D721Med (cell line): ENCODE data around the gene PRPF4.
A peak's percentile ranks its signal among the peaks of the same experiment; 100 is the strongest.

Experiments used
- DNase-seq: peaks from one replicate; pipeline ENCODE4 v3.0.0; 2011; ENCODE audit warnings: low spot score; ENCODE audit not compliant: insufficient read length
- FAIRE-seq: peaks from 2 replicates; lab custom pipeline; 2011; peaks lifted over from hg19 to GRCh38; lab: Jason Lieb, UNC
- TF ChIP-seq, protein P1 (sequence below): IDR thresholded peaks from 2 replicates; pipeline ENCODE4 v1.5.1; 2012; ENCODE audit warnings: mild to moderate bottlenecking, control low read depth; ENCODE audit not compliant: insufficient read depth; ENCODE audit errors: missing control alignments

The PRPF4 gene

DNA sequence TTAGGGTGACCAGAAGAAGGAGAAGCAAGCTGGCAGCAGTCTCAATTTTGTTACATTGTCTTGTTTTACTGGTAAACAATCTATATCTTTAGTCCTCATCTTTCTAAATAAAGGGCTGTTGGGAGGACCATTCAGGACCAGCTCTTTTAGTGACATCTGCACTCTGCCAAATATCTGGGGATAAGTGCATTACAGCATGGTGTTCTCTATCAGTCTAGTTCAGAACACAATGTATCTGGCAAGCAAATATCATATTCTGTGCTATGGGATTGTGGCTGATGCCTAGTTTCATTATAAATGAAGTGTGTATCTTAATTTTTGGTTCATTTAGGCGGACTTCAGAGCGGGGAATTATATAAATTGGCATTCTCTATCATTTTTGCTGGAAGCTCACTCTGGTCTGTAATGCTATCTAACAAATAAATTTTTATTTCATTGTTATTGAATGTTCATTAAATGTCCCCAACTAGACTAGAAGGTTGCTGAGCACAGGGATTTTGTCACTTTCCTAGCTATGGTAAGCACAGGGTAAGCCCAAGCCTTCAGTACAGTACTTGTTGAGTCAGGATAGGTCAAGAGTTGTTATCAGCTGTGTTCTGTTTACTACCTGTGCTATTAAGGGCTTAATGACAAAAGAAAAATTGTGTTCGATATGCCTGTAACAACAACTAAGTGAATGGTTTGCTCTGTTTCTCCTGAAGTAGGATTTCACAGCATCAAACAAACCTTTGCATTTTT is 52.8 kb downstream of the PRPF4 start:
- TF ChIP-seq, protein P1, sequence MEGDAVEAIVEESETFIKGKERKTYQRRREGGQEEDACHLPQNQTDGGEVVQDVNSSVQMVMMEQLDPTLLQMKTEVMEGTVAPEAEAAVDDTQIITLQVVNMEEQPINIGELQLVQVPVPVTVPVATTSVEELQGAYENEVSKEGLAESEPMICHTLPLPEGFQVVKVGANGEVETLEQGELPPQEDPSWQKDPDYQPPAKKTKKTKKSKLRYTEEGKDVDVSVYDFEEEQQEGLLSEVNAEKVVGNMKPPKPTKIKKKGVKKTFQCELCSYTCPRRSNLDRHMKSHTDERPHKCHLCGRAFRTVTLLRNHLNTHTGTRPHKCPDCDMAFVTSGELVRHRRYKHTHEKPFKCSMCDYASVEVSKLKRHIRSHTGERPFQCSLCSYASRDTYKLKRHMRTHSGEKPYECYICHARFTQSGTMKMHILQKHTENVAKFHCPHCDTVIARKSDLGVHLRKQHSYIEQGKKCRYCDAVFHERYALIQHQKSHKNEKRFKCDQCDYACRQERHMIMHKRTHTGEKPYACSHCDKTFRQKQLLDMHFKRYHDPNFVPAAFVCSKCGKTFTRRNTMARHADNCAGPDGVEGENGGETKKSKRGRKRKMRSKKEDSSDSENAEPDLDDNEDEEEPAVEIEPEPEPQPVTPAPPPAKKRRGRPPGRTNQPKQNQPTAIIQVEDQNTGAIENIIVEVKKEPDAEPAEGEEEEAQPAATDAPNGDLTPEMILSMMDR, result no peak
- DNase-seq (no peak), FAIRE-seq (no peak)

DNA sequence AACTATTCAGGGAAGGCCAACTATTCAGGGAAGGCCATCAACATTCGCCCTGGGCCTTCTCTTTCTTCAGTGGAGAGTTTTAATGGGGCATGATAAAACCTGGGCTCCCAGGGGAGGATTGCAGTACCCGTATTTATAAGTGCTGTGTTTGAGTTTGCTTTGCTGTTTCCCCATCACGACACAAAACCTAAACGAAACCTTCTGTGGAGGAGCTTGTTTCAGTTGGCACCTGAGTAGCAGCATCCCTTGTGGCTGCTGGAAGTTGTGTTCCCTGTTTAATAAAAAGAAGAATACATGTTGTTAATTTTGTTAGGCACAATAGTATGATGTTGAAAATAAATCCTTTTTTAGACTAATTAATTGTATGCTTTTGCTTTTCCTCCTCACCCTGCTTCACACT is 56.3 kb downstream of the PRPF4 start:
- no peak for FAIRE-seq
- TF ChIP-seq, protein P1, result no peak
- DNase-seq, result no peak

DNA sequence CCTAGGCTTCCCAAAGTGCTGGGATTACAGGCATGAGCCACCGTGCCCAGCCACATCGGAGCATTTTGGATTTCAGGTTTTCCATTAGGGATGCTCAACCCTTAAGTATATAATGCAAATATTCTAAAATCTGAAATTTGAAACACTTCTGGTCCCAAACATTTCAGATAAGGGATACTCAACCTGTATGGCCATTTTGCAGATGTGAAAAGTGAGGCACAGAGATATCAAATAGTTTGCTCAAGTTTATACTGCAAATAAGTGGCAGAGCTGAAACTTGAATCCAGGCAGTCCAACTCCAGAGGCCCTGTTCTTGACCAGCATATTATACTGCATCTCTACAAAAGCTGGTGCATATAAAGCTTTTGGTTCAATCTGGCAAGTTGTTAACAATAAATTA is 62.3 kb downstream of the PRPF4 start:
- TF ChIP-seq, protein P1, result no peak
- FAIRE-seq (no peak), DNase-seq (no peak)

DNA sequence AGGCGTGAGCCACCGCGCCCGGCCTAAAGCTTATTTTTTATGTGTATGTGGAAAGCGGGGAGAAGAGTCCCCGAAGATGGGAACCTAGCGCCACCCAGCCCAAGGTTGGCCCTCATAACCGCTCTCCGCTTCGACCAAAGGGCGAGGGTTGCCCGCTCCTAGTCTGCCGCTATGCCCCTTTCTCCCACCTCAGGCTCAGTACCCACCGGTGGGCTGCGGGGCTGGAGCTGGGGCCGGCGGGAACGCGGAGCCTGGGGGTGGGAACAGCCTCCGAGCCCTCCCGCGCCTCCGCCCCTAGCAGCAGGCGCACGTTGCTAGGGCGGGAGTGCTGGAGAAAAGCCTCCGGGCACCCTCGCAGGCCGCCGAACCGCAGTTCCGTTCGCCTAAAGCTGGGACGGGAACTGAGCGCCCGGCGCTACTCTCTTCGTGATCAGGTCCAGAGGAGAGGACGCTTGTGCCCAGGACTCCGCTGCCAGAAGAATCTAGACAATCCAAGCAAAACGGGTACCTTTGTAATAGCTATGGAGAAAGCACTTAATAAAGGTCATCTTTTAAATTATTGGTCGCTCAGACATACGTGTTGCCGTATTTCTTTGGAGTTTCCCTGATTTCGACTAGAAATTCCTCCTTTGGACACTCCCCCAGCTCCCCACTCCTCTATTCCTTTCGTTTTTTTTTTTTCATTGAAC is 64.7 kb downstream of the PRPF4 start, which contains the start of gene WDR31:
Gene WDR31, minus strand, starts transcription at position 265 of the 689 bp plus-strand sequence. CDS start 8,253 bp downstream, outside the sequence.
- DNase-seq (peak; percentile 89), FAIRE-seq (no peak)
- TF ChIP-seq, protein P1, result no peak

DNA sequence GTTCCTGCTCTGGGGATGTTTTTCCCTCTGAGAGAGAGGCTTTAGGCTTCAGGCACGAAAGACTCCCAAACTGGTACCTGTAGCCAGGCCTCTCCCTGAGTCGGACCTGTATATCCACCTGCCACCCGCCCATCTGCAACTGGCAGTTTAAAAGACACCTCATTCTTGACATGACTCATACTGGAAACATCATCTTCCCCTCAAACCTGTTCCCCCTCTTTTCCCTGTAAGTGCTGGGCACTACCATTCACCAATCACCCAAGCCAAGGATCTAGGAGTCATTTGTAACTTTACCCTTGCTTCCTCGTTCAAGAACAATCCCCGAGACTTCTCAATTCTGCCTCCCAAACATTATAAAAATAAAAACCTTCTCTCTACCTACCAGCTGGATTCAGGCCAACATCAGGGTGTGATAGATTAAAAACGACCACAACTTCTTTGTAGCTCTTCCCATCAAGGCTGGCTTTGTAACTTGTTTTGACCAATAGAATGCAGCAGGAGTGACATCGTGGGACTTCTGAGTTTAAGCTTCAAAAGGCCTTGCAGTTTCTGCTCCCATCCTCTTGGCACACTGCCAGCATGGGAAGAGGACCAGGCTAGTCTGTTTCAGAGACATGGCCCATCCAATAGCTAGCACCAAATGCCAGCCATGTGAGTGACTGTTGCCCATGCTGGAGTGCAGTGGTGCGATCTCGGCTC is 66.4 kb downstream of the PRPF4 start:
- DNase-seq (no peak), FAIRE-seq (no peak)
- TF ChIP-seq, protein P1, result no peak
